Spinal cord (tissue), 10 donors: ENCODE results near the gene OR52K1. TPM values are rescaled to one million over a fixed set of nuclear protein-coding genes. Genes with fewer than 3 reads are reported as not detected.
"Not testable (repeated sequence)": the region's sequence is repeated elsewhere in the genome, so short reads cannot be mapped to it uniquely, and the experiment has no call there.

ENCODE experiments used
- DNase-seq, 6 donors: peaks; one replicate each; pipeline versions ENCODE4 v3.0.0 to v3.0.0-alpha.2; 2013 to 2015; ENCODE audit warnings: low spot score in 6 of 6, low read depth in 4 of 6
- H3K27ac ChIP-seq: one replicate; pipeline ENCODE4 v1.5.1; 2013; ENCODE audit warnings: low read depth, low read length, control low read depth
- H3K27me3 ChIP-seq: one replicate; pipeline ENCODE4 v1.6.1; 2013; ENCODE audit warnings: low read length; ENCODE audit not compliant: control insufficient read depth, insufficient read depth
- H3K36me3 ChIP-seq: one replicate; pipeline ENCODE4 v1.6.1; 2013; ENCODE audit warnings: low read length; ENCODE audit not compliant: control insufficient read depth, insufficient read depth
- H3K4me1 ChIP-seq: one replicate; pipeline ENCODE4 v1.6.1; 2013; ENCODE audit warnings: low read length; ENCODE audit not compliant: control insufficient read depth, insufficient read depth
- H3K4me3 ChIP-seq: one replicate; pipeline ENCODE4 v1.5.1; 2013; ENCODE audit warnings: low read depth, low read length, control low read depth
- H3K9me3 ChIP-seq: one replicate; pipeline ENCODE4 v1.6.1; 2013; ENCODE audit warnings: low read length; ENCODE audit not compliant: control insufficient read depth, insufficient read depth
- WGBS: methylation state at CpG from one replicate; pipeline ENCODE4 v1.1.5; 2013; ENCODE audit warnings: missing lambda C conversion rate; ENCODE audit not compliant: insufficient coverage; 5-methylcytosine and 5-hydroxymethylcytosine counted together
- polyA plus RNA-seq, 2 donors: library from polyadenylated mRNA; unstranded; fragments of 120-200 nt; gene quantifications; one replicate each; pipeline ENCODE4 v1.2.1, GENCODE V29; 2013; ENCODE audit not compliant: insufficient read length in 2 of 2
- total RNA-seq, 2 donors: library from RNA; depleted of rRNA in 1 of 2; stranded (reverse); fragments of 120-200 nt in 1 of 2; fragments of >200 nt in 1 of 2; gene quantifications; one replicate each; pipeline versions ENCODE4 v1.2.3 to v1.2.4, GENCODE V29; 2013 to 2014
- donor health status: healthy.

The OR52K1 gene
- total and polyA plus RNA-seq, 4 donors, result under 0.01 to 0.35 (median 0.08) TPM

- Histone ChIP-seq H3K4me1 (no peaks in the 10 kb centered on the region), H3K36me3 (no peaks in the 10 kb centered on the region), H3K4me3 (no peak overlapping the region), H3K27ac (no peak overlapping the region), H3K9me3 (no peaks in the 10 kb centered on the region), H3K27me3 (no peaks in the 10 kb centered on the region)
- DNase-seq, result no peak
- WGBS, result no CpG with 5 or more reads among the region's 1 CpG
These were observed 31.8 kb downstream of the OR52K1 start for GRCh38 chr11:4514196-4514595.

- Histone ChIP-seq H3K4me1 (no peaks in the 10 kb centered on the region), H3K27ac (no peak overlapping the region), H3K36me3 (no peaks in the 10 kb centered on the region), H3K27me3 (no peaks in the 10 kb centered on the region), H3K4me3 (no peak overlapping the region), H3K9me3 (no peaks in the 10 kb centered on the region)
- no peak for DNase-seq
- 35% methylated on average over 2 of the region's 2 CpGs for WGBS
These were observed 39.9 kb downstream of the OR52K1 start for GRCh38 chr11:4522339-4522738.

DNA sequence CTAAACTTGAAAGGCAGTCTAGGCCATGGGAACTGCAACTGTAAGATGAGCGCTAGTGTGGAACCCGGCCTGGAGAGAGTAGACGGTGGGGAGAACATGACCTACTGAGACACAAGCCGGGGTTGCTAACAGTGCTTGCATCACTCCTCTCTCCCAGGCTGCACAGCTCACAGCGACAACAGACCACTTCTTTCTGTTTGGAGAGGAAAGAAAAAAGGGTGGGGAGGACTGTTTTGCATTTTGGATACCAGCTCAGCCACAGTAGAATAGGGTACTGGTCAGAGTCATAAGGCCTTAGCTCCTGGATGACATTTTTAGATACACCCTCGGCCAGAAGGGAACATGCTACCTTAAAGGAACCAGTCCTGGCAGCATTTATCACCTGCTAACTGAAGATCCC lies 40.3 kb downstream of the OR52K1 start:
- H3K9me3 ChIP-seq, result no peaks in the 10 kb centered on the region
- H3K4me1 ChIP-seq, result no peaks in the 10 kb centered on the region
- no peak for DNase-seq
- no peak overlapping the region for H3K27ac ChIP-seq
- no peaks in the 10 kb centered on the region for H3K36me3 ChIP-seq
- H3K27me3 ChIP-seq, result no peaks in the 10 kb centered on the region
- no peak overlapping the region for H3K4me3 ChIP-seq
- 86% methylated on average over 2 of the region's 6 CpGs for WGBS

DNA sequence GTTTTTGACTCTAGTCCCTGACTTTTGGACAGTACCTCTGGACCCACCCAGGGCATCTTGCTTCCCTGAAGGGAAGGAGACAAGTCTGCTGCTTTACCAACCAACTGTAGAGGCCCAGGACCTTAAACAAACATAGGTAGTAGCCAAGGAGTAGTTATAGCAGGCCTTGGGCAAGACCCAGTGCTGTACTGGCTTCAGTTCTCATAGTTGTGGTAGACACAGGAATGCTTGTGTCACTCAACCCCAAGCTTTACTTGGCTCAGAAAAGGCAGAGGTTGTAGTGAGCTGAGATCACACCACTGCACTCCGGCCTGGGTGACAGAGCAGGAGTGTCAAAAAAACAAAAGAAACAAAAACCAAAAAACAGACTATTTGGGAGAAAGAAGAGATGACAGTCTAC lies 41.2 kb downstream of the OR52K1 start:
- no peak overlapping the region for H3K4me3 ChIP-seq
- H3K27me3 ChIP-seq, result no peaks in the 10 kb centered on the region
- DNase-seq, result no peak
- H3K4me1 ChIP-seq, result no peaks in the 10 kb centered on the region
- H3K9me3 ChIP-seq, result no peaks in the 10 kb centered on the region
- no peaks in the 10 kb centered on the region for H3K36me3 ChIP-seq
- H3K27ac ChIP-seq, result no peak overlapping the region
- no CpG with 5 or more reads among the region's 1 CpG for WGBS

DNA sequence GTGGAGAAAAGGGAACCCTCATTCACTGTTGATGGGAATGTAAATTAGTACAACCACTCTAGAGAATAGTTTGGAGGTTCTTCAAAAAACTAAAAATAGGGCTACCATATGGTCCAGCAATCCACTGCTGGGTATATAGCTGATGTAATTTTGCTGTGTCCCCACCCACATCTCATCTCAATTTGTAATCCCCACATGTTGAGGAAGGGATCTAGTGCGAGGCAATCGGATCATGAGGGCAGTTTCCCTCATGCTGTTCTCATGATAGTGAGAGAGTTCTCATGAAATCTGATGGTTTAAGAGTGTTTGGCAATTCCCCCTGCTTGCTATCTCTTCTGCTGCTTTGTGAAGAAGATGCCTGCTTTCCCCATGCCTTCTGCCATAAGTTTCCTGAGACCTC lies 45.5 kb downstream of the OR52K1 start:
- H3K27me3 ChIP-seq, result no peaks in the 10 kb centered on the region
- no peaks in the 10 kb centered on the region for H3K9me3 ChIP-seq
- no peaks in the 10 kb centered on the region for H3K36me3 ChIP-seq
- H3K27ac ChIP-seq, result no peak overlapping the region
- no peak overlapping the region for H3K4me3 ChIP-seq
- DNase-seq, result no peak
- H3K4me1 ChIP-seq, result no peaks in the 10 kb centered on the region
- no CpG with 5 or more reads among the region's 2 CpGs for WGBS

GRCh38 chr11:4531686-4532085 lies 49.2 kb downstream of the OR52K1 start:
- H3K27ac ChIP-seq, H3K27me3 ChIP-seq, H3K9me3 ChIP-seq, H3K4me3 ChIP-seq, H3K4me1 ChIP-seq, H3K36me3 ChIP-seq, DNase-seq: not testable (repeated sequence)
- WGBS, result 54% methylated on average over 11 of the region's 11 CpGs

DNA sequence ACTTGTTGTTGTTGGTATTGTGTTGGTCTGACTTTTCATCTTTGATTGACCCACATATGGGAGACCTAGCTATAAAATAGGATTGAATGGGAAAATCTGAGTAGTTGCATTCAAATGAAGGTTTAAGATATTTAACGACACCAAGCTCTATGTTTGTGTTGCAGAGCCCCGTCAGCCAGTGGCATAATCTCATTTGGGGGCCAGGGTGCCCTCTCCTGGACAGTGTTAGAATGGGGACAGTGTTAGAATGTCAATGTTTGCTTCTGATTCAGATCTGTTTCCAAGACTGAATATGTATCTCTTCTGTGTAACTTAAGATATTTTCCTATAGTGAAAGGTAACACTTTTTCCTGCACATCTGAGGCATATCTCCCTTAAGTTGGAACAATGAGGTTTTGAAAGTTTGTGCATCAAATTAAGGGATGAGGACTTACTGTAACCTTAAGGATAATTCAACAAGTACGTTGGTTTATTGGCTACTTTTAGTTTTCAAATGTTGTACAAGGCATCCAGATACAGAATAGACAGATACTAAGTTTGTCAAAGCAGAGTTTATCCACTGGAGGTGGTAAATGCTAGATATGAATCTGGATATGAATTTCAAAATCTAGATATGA lies 57.3 kb downstream of the OR52K1 start:
- DNase-seq, result peak in 3 of 6 donors; percentile 0 to 15 (median 6)
- H3K4me3 ChIP-seq, result no peak overlapping the region
- H3K27ac ChIP-seq, result no peak overlapping the region
- H3K27me3 ChIP-seq, result no peaks in the 10 kb centered on the region
- no peaks in the 10 kb centered on the region for H3K36me3 ChIP-seq
- no peaks in the 10 kb centered on the region for H3K9me3 ChIP-seq
- no peaks in the 10 kb centered on the region for H3K4me1 ChIP-seq
- WGBS, result no CpG with 5 or more reads among the region's 3 CpGs

GRCh38 chr11:4541071-4541470 lies 58.6 kb downstream of the OR52K1 start:
- no peaks in the 10 kb centered on the region for H3K4me1 ChIP-seq
- H3K36me3 ChIP-seq, result no peaks in the 10 kb centered on the region
- no peaks in the 10 kb centered on the region for H3K27me3 ChIP-seq
- H3K4me3 ChIP-seq, result no peak overlapping the region
- WGBS, result 43% methylated on average over 1 of the region's 1 CpG
- no peaks in the 10 kb centered on the region for H3K9me3 ChIP-seq
- H3K27ac ChIP-seq, result no peak overlapping the region
- no peak for DNase-seq

Other genes starting within 250 kb of the OR52K1 start
- gene OR52B4, start 114.3 kb upstream of the OR52K1 start, total RNA-seq, result not detected
- not detected for gene OR52B4, start 114.3 kb upstream of the OR52K1 start, polyA plus RNA-seq
- 10 to 100 TPM; 10.1 to 28.2 TPM for gene TRIM21, start 88.9 kb upstream of the OR52K1 start, total RNA-seq
- gene TRIM21, start 88.9 kb upstream of the OR52K1 start, polyA plus RNA-seq, result 1 to 10 TPM; 6.9 to 7.6 TPM
- gene OR52K2, start 33.4 kb upstream of the OR52K1 start, total RNA-seq, result under 1 TPM in 1 of 2 donors, not detected in 1; 0.30 TPM
- not detected for gene OR52K2, start 33.4 kb upstream of the OR52K1 start, polyA plus RNA-seq
- not detected for gene OR52M1, start 62.5 kb downstream of the OR52K1 start, total RNA-seq
- not detected for gene OR52M1, start 62.5 kb downstream of the OR52K1 start, polyA plus RNA-seq
- not detected for gene OR52I2, start 99.1 kb downstream of the OR52K1 start, total RNA-seq
- not detected for gene OR52I2, start 99.1 kb downstream of the OR52K1 start, polyA plus RNA-seq
- not detected for gene OR52I1, start 111.4 kb downstream of the OR52K1 start, total RNA-seq
- under 1 TPM in 1 of 2 donors, not detected in 1; 0.08 TPM for gene OR52I1, start 111.4 kb downstream of the OR52K1 start, polyA plus RNA-seq
- gene TRIM68, start 125.6 kb downstream of the OR52K1 start, total RNA-seq, result 10 to 100 TPM; 11.3 to 15.5 TPM
- 10 to 100 TPM; 14.0 to 16.3 TPM for gene TRIM68, start 125.6 kb downstream of the OR52K1 start, polyA plus RNA-seq
- gene OR51D1, start 154.8 kb downstream of the OR52K1 start, total RNA-seq, result not detected
- not detected for gene OR51D1, start 154.8 kb downstream of the OR52K1 start, polyA plus RNA-seq
- 1 to 10 TPM in 1 of 2 donors, under 1 TPM in 1; 0.40 to 1.8 TPM for gene OR51E1, start 161.3 kb downstream of the OR52K1 start, total RNA-seq
- under 1 TPM; 0.11 to 0.29 TPM for gene OR51E1, start 161.3 kb downstream of the OR52K1 start, polyA plus RNA-seq
- under 1 TPM; 0.39 to 0.40 TPM for gene OR51E2, start 215.2 kb downstream of the OR52K1 start, total RNA-seq
- under 1 TPM; 0.26 to 0.35 TPM for gene OR51E2, start 215.2 kb downstream of the OR52K1 start, polyA plus RNA-seq
- not detected for gene MMP26, start 222.1 kb downstream of the OR52K1 start, total RNA-seq
- gene MMP26, start 222.1 kb downstream of the OR52K1 start, polyA plus RNA-seq, result under 1 TPM; 0.17 to 0.27 TPM